Measurements from ENCODE around the gene SELENOS.
"Not testable (repeated sequence)": the region's sequence is repeated elsewhere in the genome, so short reads cannot be mapped to it uniquely, and the experiment has no call there.

SELENOS gene

DNA sequence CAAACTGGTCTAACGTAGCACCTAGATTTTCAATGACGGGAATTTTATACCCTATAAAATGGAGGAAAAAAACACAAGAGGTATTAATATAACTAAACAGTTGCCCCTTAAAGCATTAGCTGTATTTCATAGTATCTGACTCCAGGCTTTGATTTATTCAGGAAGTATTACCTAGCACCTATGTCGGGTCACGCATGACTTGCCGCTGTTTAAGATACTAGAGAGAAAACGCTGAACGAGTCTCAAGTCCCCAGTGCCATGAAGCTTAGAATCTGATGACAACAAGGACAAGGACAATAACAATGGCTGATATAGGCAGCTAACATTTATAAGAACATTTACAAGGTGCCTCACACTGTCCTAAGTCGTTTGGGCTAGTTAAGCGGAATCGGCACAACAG, 15.8 kb upstream of the SELENOS start:
- peaks cover 45% of the 10 kb centered on the region for H3K36me3 ChIP-seq (ENCODE audit: insufficient read depth, low read length)

DNA sequence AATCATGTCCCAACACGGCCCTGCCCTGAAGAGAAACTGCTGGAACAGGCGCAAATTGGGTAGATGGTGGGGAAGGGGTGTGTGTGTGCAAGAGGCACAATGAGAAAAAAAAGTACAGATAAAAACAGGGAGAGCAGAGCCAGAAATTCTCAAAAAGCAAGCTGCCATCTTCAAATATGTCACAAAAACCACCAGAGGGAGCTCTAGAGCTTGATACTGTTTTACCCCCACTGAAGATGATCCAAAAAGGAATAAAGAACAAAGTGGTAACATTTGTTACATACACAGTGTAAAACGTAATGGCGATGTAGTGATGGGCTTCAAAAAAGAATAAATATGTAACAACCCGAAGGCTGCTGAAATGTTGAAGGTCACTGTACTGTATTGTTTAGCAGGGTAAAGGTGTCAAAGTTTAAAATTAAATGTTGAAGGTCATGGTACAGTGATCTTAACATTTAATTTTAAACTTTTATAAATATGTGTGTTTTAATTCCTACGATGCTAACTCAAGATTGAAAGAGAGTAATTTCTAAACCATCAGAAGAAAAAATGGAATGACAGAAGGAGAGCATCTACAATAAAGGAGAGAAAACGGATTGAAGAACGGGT, 11.7 kb upstream of the SELENOS start:
- Histone ChIP-seq H3K27me3 (ENCODE audit: insufficient read depth, low read length) (no peaks in the 10 kb centered on the region), H3K36me3 (ENCODE audit: insufficient read depth, low read length) (peaks cover 86% of the 10 kb centered on the region), H3K27ac (ENCODE audit: low read depth, low read length, poor library complexity, severe bottlenecking) (no peak overlapping the region), H3K9me2 (ENCODE audit: low read depth, low read length) (no peaks in the 10 kb centered on the region), H3F3A (ENCODE audit: insufficient read depth, low read length) (no peaks in the 10 kb centered on the region), H3K4me1 (ENCODE audit: insufficient read depth, low read length, severe bottlenecking) (peaks cover 21% of the 10 kb centered on the region), H3K79me2 (ENCODE audit: insufficient read depth, low read length) (peaks cover 60% of the 10 kb centered on the region), H4K20me1 (ENCODE audit: insufficient read depth, low read length) (0 out of 2 replicates have a peak, but pooled peaks cover 9% of the 10 kb centered on the region), H2AFZ (ENCODE audit: low read length) (no peak overlapping the region), H3K4me2 (ENCODE audit: low read length) (no peak overlapping the region), H3K9me3 (ENCODE audit: low read length) (no peaks in the 10 kb centered on the region), H3K9ac (ENCODE audit: low read length) (no peak overlapping the region), H3K4me3 (ENCODE audit: low read depth, low read length, poor library complexity, severe bottlenecking) (no peak overlapping the region)
- TF ChIP-seq EZH2 (IDR thresholded peaks at IDR 0.05; ENCODE audit: borderline replicate concordance, low read length): no peak
- TF ChIP-seq, protein P1, sequence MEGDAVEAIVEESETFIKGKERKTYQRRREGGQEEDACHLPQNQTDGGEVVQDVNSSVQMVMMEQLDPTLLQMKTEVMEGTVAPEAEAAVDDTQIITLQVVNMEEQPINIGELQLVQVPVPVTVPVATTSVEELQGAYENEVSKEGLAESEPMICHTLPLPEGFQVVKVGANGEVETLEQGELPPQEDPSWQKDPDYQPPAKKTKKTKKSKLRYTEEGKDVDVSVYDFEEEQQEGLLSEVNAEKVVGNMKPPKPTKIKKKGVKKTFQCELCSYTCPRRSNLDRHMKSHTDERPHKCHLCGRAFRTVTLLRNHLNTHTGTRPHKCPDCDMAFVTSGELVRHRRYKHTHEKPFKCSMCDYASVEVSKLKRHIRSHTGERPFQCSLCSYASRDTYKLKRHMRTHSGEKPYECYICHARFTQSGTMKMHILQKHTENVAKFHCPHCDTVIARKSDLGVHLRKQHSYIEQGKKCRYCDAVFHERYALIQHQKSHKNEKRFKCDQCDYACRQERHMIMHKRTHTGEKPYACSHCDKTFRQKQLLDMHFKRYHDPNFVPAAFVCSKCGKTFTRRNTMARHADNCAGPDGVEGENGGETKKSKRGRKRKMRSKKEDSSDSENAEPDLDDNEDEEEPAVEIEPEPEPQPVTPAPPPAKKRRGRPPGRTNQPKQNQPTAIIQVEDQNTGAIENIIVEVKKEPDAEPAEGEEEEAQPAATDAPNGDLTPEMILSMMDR (IDR thresholded peaks at IDR 0.05; ENCODE audit: low read length): peak; percentile 70

More for the DNA sequence above, 15.8 kb upstream of the SELENOS start:
- Histone ChIP-seq H3K79me2 (ENCODE audit: insufficient read depth, low read length) (peaks cover 61% of the 10 kb centered on the region), H3K9ac (ENCODE audit: low read length) (peak overlapping the region; percentile 94), H3K4me1 (ENCODE audit: insufficient read depth, low read length, severe bottlenecking) (peaks cover 32% of the 10 kb centered on the region), H3F3A (ENCODE audit: insufficient read depth, low read length) (no peaks in the 10 kb centered on the region), H4K20me1 (ENCODE audit: insufficient read depth, low read length) (0 out of 2 replicates have a peak, but pooled peaks cover 9% of the 10 kb centered on the region), H3K9me3 (ENCODE audit: low read length) (no peaks in the 10 kb centered on the region), H2AFZ (ENCODE audit: low read length) (no peak overlapping the region), H3K4me3 (ENCODE audit: low read depth, low read length, poor library complexity, severe bottlenecking) (peak overlapping the region; percentile 98), H3K27ac (ENCODE audit: low read depth, low read length, poor library complexity, severe bottlenecking) (peak overlapping the region; percentile 78), H3K9me2 (ENCODE audit: low read depth, low read length) (no peaks in the 10 kb centered on the region), H3K27me3 (ENCODE audit: insufficient read depth, low read length) (no peaks in the 10 kb centered on the region), H3K4me2 (ENCODE audit: low read length) (peak overlapping the region; percentile 98)
- TF ChIP-seq EZH2 (IDR thresholded peaks at IDR 0.05; ENCODE audit: borderline replicate concordance, low read length): no peak
- TF ChIP-seq, protein P1 (IDR thresholded peaks at IDR 0.05; ENCODE audit: low read length): no peak

DNA sequence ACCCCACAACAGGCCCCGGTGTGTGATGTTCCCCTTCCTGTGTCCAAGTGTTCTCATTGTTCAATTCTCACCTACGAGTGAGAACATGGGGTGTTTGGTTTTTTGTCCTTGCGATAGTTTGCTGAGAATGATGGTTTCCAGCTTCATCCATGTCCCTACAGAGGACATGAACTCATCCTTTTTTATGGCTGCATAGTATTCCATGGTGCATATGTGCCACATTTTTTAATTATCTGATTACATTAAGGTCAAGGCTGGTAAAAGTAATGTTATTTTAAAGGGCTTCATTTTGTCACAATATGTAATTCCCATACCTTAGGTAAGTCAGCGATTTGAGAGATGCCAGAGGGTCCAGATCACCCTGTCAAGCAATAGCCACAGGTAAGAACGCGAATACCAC, 10.1 kb upstream of the SELENOS start:
- H3K4me1 ChIP-seq (ENCODE audit: insufficient read depth, low read length, severe bottlenecking); H3K9me2 ChIP-seq (ENCODE audit: low read depth, low read length); H4K20me1 ChIP-seq (ENCODE audit: insufficient read depth, low read length); H3K4me2 ChIP-seq (ENCODE audit: low read length); H3K9me3 ChIP-seq (ENCODE audit: low read length); H3K4me3 ChIP-seq (ENCODE audit: low read depth, low read length, poor library complexity, severe bottlenecking); H2AFZ ChIP-seq (ENCODE audit: low read length); H3K27ac ChIP-seq (ENCODE audit: low read depth, low read length, poor library complexity, severe bottlenecking); H3F3A ChIP-seq (ENCODE audit: insufficient read depth, low read length); H3K9ac ChIP-seq (ENCODE audit: low read length); H3K27me3 ChIP-seq (ENCODE audit: insufficient read depth, low read length): not testable (repeated sequence)
- Histone ChIP-seq H3K36me3 (ENCODE audit: insufficient read depth, low read length) (peaks cover 99% of the 10 kb centered on the region), H3K79me2 (ENCODE audit: insufficient read depth, low read length) (peaks cover 43% of the 10 kb centered on the region)
